Omental fat pad (tissue), 4 donors: ENCODE data around the gene COL4A2. TPM values are rescaled to one million over a fixed set of nuclear protein-coding genes. Genes with fewer than 3 reads are reported as not detected.
A peak's percentile ranks its signal among the peaks of the same experiment; 100 is the strongest.

Experiments
- ATAC-seq: fragments of 150-250 bp; one replicate; pipeline ENCODE4 v1.9.1; 2016; ENCODE audit warnings: mild to moderate bottlenecking, moderate library complexity; ENCODE audit not compliant: low FRiP score
- DNase-seq: peaks from one replicate; pipeline ENCODE4 v3.0.0-alpha.2; 2019; ENCODE audit warnings: low spot score
- total RNA-seq, 4 donors: library from RNA; depleted of rRNA; stranded (reverse); fragments of >200 nt; gene quantifications; one replicate each; pipeline ENCODE4 v1.1.0, GENCODE V29; 2016
- TF ChIP-seq, protein P1 (sequence below), 3 donors: fragments of 450-650 bp; IDR thresholded peaks; one replicate each; pipeline ENCODE4 v1.5.1; 2016 to 2017; ENCODE audit warnings: antibody characterized with exemption in 3 of 3, mild to moderate bottlenecking in 3 of 3, moderate library complexity in 2 of 3

The COL4A2 gene
- total RNA-seq, 4 donors from 2014 or later, result 380 to 788 (median 684) TPM

DNA sequence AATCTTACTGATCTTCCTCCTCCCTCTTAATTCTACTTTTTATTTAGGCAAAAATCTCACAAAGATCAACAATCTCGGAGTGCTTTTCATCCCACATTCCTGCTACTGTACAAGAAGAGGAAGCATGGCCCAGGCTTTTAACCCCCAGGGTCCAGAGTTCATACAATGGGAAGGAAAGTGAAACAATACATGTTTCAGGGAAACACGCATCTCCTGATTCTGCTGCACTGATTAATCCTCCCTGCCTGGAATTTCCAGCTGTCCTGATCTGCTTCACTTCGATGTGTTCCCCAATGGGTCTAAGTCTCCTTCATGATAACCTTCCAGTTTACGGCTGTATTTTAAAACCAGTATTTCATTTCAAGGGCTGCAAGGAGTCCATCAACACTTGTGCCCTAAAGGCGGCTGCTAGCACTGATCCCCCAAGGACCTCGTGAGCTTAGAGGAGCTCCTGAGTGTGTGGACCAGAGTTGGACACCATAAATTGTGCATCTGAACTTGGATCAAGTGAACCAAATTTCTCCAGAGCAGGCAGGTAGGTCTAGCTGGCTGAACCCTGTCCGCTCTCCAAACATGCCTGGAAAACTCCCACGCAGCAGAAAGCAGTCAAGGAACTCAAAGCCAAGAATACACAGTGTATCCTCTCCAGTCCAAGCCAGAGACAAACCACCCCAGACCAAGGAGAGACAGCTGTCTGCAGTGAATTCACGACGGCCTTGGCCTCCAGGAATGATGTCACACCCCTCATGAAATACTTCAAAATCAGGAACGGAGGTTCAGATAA lies 44.4 kb upstream of the COL4A2 start:
- no peak for ATAC-seq
- TF ChIP-seq, protein P1, sequence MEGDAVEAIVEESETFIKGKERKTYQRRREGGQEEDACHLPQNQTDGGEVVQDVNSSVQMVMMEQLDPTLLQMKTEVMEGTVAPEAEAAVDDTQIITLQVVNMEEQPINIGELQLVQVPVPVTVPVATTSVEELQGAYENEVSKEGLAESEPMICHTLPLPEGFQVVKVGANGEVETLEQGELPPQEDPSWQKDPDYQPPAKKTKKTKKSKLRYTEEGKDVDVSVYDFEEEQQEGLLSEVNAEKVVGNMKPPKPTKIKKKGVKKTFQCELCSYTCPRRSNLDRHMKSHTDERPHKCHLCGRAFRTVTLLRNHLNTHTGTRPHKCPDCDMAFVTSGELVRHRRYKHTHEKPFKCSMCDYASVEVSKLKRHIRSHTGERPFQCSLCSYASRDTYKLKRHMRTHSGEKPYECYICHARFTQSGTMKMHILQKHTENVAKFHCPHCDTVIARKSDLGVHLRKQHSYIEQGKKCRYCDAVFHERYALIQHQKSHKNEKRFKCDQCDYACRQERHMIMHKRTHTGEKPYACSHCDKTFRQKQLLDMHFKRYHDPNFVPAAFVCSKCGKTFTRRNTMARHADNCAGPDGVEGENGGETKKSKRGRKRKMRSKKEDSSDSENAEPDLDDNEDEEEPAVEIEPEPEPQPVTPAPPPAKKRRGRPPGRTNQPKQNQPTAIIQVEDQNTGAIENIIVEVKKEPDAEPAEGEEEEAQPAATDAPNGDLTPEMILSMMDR (IDR thresholded peaks at IDR 0.05), result no peak
- DNase-seq, result no peak

DNA sequence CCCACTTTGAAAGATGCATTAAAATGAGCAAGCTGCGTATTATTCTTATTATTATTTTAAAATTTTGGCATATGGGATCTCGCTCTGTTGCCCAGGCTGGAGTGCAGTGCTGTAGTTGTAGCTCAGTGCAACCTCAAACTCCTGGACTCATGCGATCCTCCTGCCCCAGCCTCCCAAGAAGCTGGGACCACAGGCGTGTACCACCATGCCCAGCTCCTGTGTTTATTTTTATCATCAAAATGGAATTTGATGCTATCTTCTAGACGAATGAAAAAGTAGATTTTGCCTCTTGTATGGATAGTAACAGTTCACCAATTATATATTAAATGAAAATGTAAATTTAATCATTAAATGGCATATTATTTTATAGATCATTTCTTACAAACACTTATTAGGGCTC lies 43.7 kb upstream of the COL4A2 start:
- DNase-seq, result no peak

DNA sequence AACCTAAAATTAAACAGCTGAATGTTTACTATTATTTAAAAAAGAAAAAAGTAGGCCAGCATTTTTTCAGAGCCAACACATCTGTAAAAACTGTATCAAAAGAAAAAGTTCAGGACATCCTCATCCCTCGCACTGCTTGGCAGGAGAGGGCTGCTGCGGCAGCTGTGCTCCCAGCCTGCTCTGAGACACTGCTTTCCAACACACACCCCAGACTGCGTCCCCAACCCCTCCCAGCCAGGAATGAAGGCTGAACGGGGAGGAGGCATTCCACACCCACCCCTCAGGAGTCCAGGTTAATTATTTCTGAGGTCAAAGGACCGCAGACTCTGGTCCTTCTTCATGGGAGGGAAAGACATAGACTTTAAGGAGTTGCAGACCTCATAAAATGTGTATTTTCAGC lies 43.2 kb upstream of the COL4A2 start:
- TF ChIP-seq, protein P1 (IDR thresholded peaks at IDR 0.05), result no peak
- ATAC-seq, result no peak
- no peak for DNase-seq

More for the DNA sequence above, 43.7 kb upstream of the COL4A2 start:
- TF ChIP-seq, protein P1 (IDR thresholded peaks at IDR 0.05), result no peak
- ATAC-seq, result no peak

DNA sequence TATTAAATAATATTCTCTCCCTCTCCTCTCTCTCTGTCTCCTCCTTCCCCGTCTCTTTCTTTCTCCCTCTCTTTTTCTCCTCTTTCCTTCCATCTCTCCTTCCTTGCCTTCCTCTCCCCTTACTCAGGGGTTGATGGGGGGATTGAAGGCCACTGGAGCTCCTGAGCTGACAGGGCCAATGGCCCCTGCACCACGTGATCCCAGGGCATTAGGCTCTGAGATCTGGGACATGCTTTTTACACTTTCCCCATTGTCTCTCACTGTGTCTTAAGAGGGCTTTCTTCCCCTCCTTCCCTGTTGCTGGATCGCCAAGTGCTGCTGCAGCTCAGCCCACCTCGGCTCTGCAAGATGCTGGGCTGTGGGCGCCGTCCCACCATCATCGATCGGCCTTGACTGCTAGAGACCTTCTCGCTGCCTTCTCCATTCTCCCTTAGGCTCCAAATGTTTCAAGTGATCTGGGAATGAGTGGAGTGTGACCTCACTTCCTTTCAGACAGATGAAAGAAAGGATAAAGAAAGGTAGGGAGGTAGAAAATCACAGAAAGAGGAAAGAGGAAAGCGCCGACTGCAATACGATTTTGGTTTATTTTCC lies 42.3 kb upstream of the COL4A2 start:
- no peak for ATAC-seq
- TF ChIP-seq, protein P1 (IDR thresholded peaks at IDR 0.05), result no peak
- no peak for DNase-seq

DNA sequence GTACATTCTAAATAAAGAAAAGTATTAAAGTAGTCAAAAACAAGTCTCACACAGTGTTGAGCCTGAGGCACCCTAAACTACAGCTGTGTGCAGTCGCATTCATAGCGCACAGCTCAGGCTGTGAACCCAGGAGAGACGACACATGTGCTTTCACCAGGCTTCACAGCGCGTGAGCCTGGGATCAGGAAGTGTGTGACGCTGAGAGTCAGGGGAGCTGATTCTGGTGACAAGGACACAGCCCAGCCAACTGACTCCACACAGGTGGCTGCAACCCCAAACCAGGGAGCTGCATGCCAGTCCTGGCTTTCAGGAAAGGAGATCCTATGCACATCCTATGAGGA lies 41.8 kb upstream of the COL4A2 start:
- TF ChIP-seq, protein P1 (IDR thresholded peaks at IDR 0.05), result no peak
- ATAC-seq, result peak; percentile 6
- DNase-seq, result no peak

DNA sequence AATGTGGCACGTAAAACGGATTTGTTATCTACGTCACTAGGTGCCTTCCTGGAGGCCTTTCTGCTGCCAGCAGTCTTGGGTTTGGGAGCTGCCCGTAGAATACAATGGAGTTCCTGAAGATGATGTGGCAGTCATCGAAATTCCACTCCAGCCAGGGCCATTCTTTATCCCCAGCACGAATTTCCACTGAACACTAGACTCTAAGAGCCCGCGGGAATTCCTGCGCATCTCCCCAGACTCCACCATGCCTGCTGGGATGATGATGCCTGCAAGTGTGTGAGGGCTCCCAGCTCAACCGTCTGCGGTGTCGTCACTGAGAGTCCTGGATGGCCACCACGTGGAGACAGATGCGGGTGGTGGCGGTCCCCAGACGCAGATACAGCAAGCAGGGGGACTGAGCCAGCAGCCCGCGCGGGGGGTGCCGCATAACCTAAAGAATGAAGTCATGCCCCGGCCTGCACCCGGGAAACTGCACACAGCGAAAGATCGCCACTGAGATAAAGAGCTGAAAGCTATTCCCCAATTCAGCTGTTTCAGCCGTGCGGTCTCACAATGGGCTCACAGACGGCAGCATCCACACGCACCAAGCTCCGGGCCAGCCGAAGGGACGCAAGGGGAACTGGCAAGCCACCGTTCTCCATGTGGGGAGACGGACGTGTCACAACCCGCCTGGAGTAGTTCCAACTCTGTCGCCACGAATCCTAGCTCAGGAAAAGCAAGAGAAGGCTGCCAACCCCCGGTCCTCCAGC lies 41.2 kb upstream of the COL4A2 start:
- TF ChIP-seq, protein P1 (IDR thresholded peaks at IDR 0.05), result no peak
- DNase-seq (no peak), ATAC-seq (no peak)
